Activated CD8-positive, alpha-beta T cell treated with anti-CD3 and anti-CD28 coated beads for 36 hours (primary cell): Measurements from ENCODE around the gene PTPN12. TPM values are rescaled to one million over a fixed set of nuclear protein-coding genes. Genes with fewer than 3 reads are reported as not detected.
"Not testable (repeated sequence)": the region's sequence is repeated elsewhere in the genome, so short reads cannot be mapped to it uniquely, and the experiment has no call there.

Source experiments
- ATAC-seq: fragments of 200-7000 bp; cut with Tn5 transposase; one replicate; pipeline ENCODE4 v1.10.0; 2021; ENCODE audit warnings: mild to moderate bottlenecking, moderate library complexity
- CTCF ChIA-PET: fragments of 350-600 bp; sonication (Branson Sonifier 250); formaldehyde crosslinking; loops from one replicate; lab custom pipeline; 2021; ENCODE audit warnings: antibody characterized with exemption; lab: Charles Lee
- POLR2A ChIA-PET: fragments of 350-600 bp; sonication (Branson Sonifier 250); formaldehyde crosslinking; loops from one replicate; lab custom pipeline; 2021; ENCODE audit warnings: antibody characterized with exemption; lab: Charles Lee
- DNase-seq: peaks from one replicate; pipeline ENCODE4 v3.0.0-alpha.2; 2020
- H3K27ac Mint-ChIP-seq: one replicate; pipeline ENCODE4 v1.8.0; 2021; ENCODE audit warnings: mild to moderate bottlenecking, mixed read lengths
- H3K27me3 Mint-ChIP-seq: one replicate; pipeline ENCODE4 v1.8.0; 2021; ENCODE audit warnings: mixed read lengths
- H3K36me3 Mint-ChIP-seq: one replicate; pipeline ENCODE4 v1.8.0; 2021; ENCODE audit warnings: low read depth, mixed read lengths
- H3K4me1 Mint-ChIP-seq: one replicate; pipeline ENCODE4 v1.8.0; 2021; ENCODE audit warnings: low read depth, mixed read lengths
- H3K4me3 Mint-ChIP-seq: one replicate; pipeline ENCODE4 v1.8.0; 2021; ENCODE audit warnings: mild to moderate bottlenecking, moderate library complexity, mixed read lengths
- H3K9me3 Mint-ChIP-seq: one replicate; pipeline ENCODE4 v1.8.0; 2021; ENCODE audit warnings: mixed read lengths
- intact Hi-C: fragments of 100-400 bp; cut with micrococcal nuclease; formaldehyde crosslinking; loops from one replicate; pipeline ENCODE4 v1.10.0; 2022
- total RNA-seq, 2 experiments: library from RNA; stranded (reverse); gene quantifications; one replicate each; pipeline ENCODE4 v1.2.3, GENCODE V29; 2021
- TF ChIP-seq, protein P1 (sequence below): fragments of 200-600 bp; IDR thresholded peaks from one replicate; pipeline ENCODE4 v1.8.0; 2022; ENCODE audit warnings: antibody characterized with exemption, mild to moderate bottlenecking

PTPN12 gene
- total RNA-seq, 2 experiments from 2014 or later, result 8.1 to 10.0 TPM

- peaks cover 23% of the 10 kb centered on the region for H3K4me1 Mint-ChIP-seq
- TF ChIP-seq, protein P1, sequence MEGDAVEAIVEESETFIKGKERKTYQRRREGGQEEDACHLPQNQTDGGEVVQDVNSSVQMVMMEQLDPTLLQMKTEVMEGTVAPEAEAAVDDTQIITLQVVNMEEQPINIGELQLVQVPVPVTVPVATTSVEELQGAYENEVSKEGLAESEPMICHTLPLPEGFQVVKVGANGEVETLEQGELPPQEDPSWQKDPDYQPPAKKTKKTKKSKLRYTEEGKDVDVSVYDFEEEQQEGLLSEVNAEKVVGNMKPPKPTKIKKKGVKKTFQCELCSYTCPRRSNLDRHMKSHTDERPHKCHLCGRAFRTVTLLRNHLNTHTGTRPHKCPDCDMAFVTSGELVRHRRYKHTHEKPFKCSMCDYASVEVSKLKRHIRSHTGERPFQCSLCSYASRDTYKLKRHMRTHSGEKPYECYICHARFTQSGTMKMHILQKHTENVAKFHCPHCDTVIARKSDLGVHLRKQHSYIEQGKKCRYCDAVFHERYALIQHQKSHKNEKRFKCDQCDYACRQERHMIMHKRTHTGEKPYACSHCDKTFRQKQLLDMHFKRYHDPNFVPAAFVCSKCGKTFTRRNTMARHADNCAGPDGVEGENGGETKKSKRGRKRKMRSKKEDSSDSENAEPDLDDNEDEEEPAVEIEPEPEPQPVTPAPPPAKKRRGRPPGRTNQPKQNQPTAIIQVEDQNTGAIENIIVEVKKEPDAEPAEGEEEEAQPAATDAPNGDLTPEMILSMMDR, result no peak
- intact Hi-C loops, result no loop called here
- no peaks in the 10 kb centered on the region for H3K9me3 Mint-ChIP-seq
- no peaks in the 10 kb centered on the region for H3K36me3 Mint-ChIP-seq
- peak overlapping the region; percentile 81 for H3K4me3 Mint-ChIP-seq
- DNase-seq (peak; percentile 12), ATAC-seq (no peak)
- ChIA-PET POLR2A (interaction anchor here (0.5 kb wide), 1 partner anchor 258 kb away, joined by 3 read pairs; no protein-coding TSS in a partner anchor), CTCF (interaction anchor here (0.8 kb wide), 1 partner anchor 9 kb away, joined by 3 read pairs; no protein-coding TSS in a partner anchor)
- no peaks in the 10 kb centered on the region for H3K27me3 Mint-ChIP-seq
- H3K27ac Mint-ChIP-seq, result peak overlapping the region; percentile 55
Observed at GRCh38 chr7:77538281-77539212, 1.5 kb downstream of the PTPN12 start.

- no peaks in the 10 kb centered on the region for H3K36me3 Mint-ChIP-seq
- peaks cover 33% of the 10 kb centered on the region for H3K4me1 Mint-ChIP-seq
- ATAC-seq (no peak), DNase-seq (no peak)
- TF ChIP-seq, protein P1, result no peak
- intact Hi-C loops, result no loop called here
- H3K4me3 Mint-ChIP-seq, result no peak overlapping the region
- POLR2A ChIA-PET, result interaction anchor here (0.7 kb wide), 1 partner anchor 65 kb away, joined by 3 read pairs; no protein-coding TSS in a partner anchor
- CTCF ChIA-PET, result interaction anchor here (1.2 to 1.8 kb wide), 2 partner anchors 11 to 42 kb away, joined by 3 to 4 read pairs; no protein-coding TSS in a partner anchor
- H3K27me3 Mint-ChIP-seq, result no peaks in the 10 kb centered on the region
- no peak overlapping the region for H3K27ac Mint-ChIP-seq
- no peaks in the 10 kb centered on the region for H3K9me3 Mint-ChIP-seq
Observed at GRCh38 chr7:77540402-77540822, 3.3 kb downstream of the PTPN12 start.

DNA sequence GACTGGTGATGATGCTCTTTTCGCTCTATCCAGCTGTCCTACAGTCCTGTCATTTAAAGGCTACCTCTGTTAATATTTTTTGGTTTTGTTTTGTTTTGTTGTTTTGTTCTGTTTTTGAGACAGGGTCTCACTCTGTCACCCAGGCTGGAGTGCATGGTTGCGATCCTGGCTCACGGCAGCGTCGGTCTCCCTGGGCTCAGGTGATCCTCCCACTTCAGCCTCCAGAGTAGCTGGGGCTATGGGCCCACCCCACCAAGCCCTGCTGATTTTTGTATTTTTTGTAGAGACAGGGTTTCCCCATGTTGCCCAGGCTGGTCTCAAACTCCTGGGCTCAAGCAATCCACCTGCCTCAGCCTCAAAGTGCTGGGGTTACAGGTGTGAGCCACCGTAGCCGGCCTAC, 3.9 kb downstream of the PTPN12 start:
- CTCF ChIA-PET, result interaction anchor here (1.2 to 1.8 kb wide), 2 partner anchors 12 to 42 kb away, joined by 3 to 4 read pairs; no protein-coding TSS in a partner anchor
- POLR2A ChIA-PET, H3K36me3 Mint-ChIP-seq, H3K27ac Mint-ChIP-seq, intact Hi-C loops, H3K27me3 Mint-ChIP-seq, ATAC-seq, DNase-seq, H3K4me3 Mint-ChIP-seq, H3K9me3 Mint-ChIP-seq: not testable (repeated sequence)
- H3K4me1 Mint-ChIP-seq, result peaks cover 30% of the 10 kb centered on the region

- TF ChIP-seq, protein P1, result no peak
- ChIA-PET POLR2A (no interaction called here), CTCF (interaction anchor here (0.7 to 1.2 kb wide), 4 partner anchors 9 to 217 kb away, joined by 3 read pairs; no protein-coding TSS in a partner anchor)
- intact Hi-C loops, result no loop called here
- no peaks in the 10 kb centered on the region for H3K9me3 Mint-ChIP-seq
- H3K4me3 Mint-ChIP-seq, result no peak overlapping the region
- H3K4me1 Mint-ChIP-seq, result peaks cover 32% of the 10 kb centered on the region
- no peak overlapping the region for H3K27ac Mint-ChIP-seq
- ATAC-seq (peak; percentile 22), DNase-seq (no peak)
- H3K27me3 Mint-ChIP-seq, result no peaks in the 10 kb centered on the region
- H3K36me3 Mint-ChIP-seq, result no peaks in the 10 kb centered on the region
Observed at GRCh38 chr7:77542409-77542808, 5.3 kb downstream of the PTPN12 start.

GRCh38 chr7:77542895-77543294, 5.8 kb downstream of the PTPN12 start:
- Mint-ChIP-seq H3K4me1 (peaks cover 32% of the 10 kb centered on the region), H3K27me3 (no peaks in the 10 kb centered on the region), H3K9me3 (no peaks in the 10 kb centered on the region), H3K36me3 (no peaks in the 10 kb centered on the region), H3K27ac (no peak overlapping the region), H3K4me3 (no peak overlapping the region)
- ATAC-seq, result no peak
- TF ChIP-seq, protein P1, result no peak
- no peak for DNase-seq
- CTCF ChIA-PET, result interaction anchor here (0.7 to 1.2 kb wide), 3 partner anchors 22 to 216 kb away, joined by 3 read pairs; no protein-coding TSS in a partner anchor
- POLR2A ChIA-PET, result no interaction called here
- intact Hi-C loops, result no loop called here
